SU-DHL-6 (cell line): ENCODE data around the gene DDX4.

Experiments used
- H2AFZ ChIP-seq: fragments of 200-600 bp; sonication (generic); 2 replicates; pipeline ENCODE4 v1.6.1; 2014; ENCODE audit warnings: low read depth, mild to moderate bottlenecking, moderate library complexity, mixed read lengths, antibody characterized with exemption, low read length; ENCODE audit not compliant: severe bottlenecking
- H3F3A ChIP-seq: fragments of 200-600 bp; shearing (Covaris generic); 2 replicates; pipeline ENCODE4 v1.6.0; 2016; ENCODE audit warnings: antibody characterized with exemption, mild to moderate bottlenecking; ENCODE audit not compliant: insufficient read depth
- H3K27ac ChIP-seq: fragments of 200-600 bp; sonication (generic); 2 replicates; pipeline ENCODE4 v1.5.1; 2016; ENCODE audit warnings: low read depth, mild to moderate bottlenecking, low read length, moderate library complexity, mixed read lengths
- H3K27me3 ChIP-seq: fragments of 200-600 bp; sonication (generic), shearing (Covaris generic); 2 replicates; pipeline ENCODE4 v1.6.0; 2014; ENCODE audit warnings: mild to moderate bottlenecking, low read length
- H3K36me3 ChIP-seq: fragments of 200-600 bp; sonication (generic); 2 replicates; pipeline ENCODE4 v1.6.1; 2014; ENCODE audit warnings: mild to moderate bottlenecking, low read length, mixed read lengths
- H3K4me2 ChIP-seq: fragments of 300-600, 200-600 bp; shearing (Covaris generic), sonication (generic); 2 replicates; pipeline ENCODE4 v1.6.0; 2014; ENCODE audit warnings: low read length, low read depth, mild to moderate bottlenecking; ENCODE audit not compliant: poor library complexity, severe bottlenecking
- H3K4me3 ChIP-seq: fragments of 200-600 bp; sonication (generic); 2 replicates; pipeline ENCODE4 v1.5.1; 2014; ENCODE audit warnings: antibody characterized with exemption, low read length, mild to moderate bottlenecking, mixed read lengths; ENCODE audit not compliant: insufficient read depth, poor library complexity, severe bottlenecking
- H3K79me2 ChIP-seq: fragments of 200-600 bp; sonication (generic); 2 replicates; pipeline ENCODE4 v1.6.1; 2014; ENCODE audit warnings: mild to moderate bottlenecking, low read length, moderate library complexity; ENCODE audit not compliant: insufficient read depth
- H3K9ac ChIP-seq: fragments of 200-600 bp; sonication (generic); 2 replicates; pipeline ENCODE4 v1.7.0; 2014; ENCODE audit warnings: mild to moderate bottlenecking, low read length
- H3K9me2 ChIP-seq: fragments of 200-600 bp; sonication (generic); replicated peaks from 2 replicates; pipeline ENCODE4 v1.6.1; 2014; ENCODE audit warnings: low read length; ENCODE audit not compliant: insufficient read depth
- H3K9me3 ChIP-seq: fragments of 200-600 bp; sonication (generic); 2 replicates; pipeline ENCODE4 v1.6.1; 2014; ENCODE audit warnings: low read length, mixed read lengths; ENCODE audit not compliant: insufficient read depth
- H4K20me1 ChIP-seq: fragments of 200-600 bp; sonication (generic); 2 replicates; pipeline ENCODE4 v1.6.1; 2014; ENCODE audit warnings: low read depth, mild to moderate bottlenecking, antibody characterized with exemption, low read length, moderate library complexity, mixed read lengths
- CTCF ChIP-seq: fragments of 200-600 bp; sonication (generic); IDR thresholded peaks from one replicate; pipeline ENCODE4 v1.5.1; 2017; ENCODE audit warnings: antibody characterized with exemption, mild to moderate bottlenecking, low read length, moderate library complexity; ENCODE audit not compliant: insufficient read depth, poor library complexity, severe bottlenecking
- EZH2phosphoT487 ChIP-seq: fragments of 200-600 bp; sonication (generic), shearing (Covaris generic); conservative IDR thresholded peaks from 2 replicates; pipeline ENCODE4 v1.6.1; 2018; ENCODE audit warnings: mild to moderate bottlenecking, antibody characterized with exemption, low read length, moderate library complexity, mixed read lengths

DDX4 gene

GRCh38 chr5:55823151-55823796 is 85.4 kb downstream of the DDX4 start:
- H3K4me3 ChIP-seq: no peak overlapping the region
- no peak overlapping the region for H3K4me2 ChIP-seq
- H3K27me3 ChIP-seq: no peaks in the 10 kb centered on the region
- no peak overlapping the region for H3K27ac ChIP-seq
- H3K9me2 ChIP-seq: no peaks in the 10 kb centered on the region
- no peaks in the 10 kb centered on the region for H3K79me2 ChIP-seq
- TF ChIP-seq CTCF (no peak), EZH2phosphoT487 (no peak)
- H2AFZ ChIP-seq: no peak overlapping the region
- no peak overlapping the region for H3K9ac ChIP-seq
- H3K36me3 ChIP-seq: no peaks in the 10 kb centered on the region
- no peaks in the 10 kb centered on the region for H4K20me1 ChIP-seq
- no peaks in the 10 kb centered on the region for H3F3A ChIP-seq
- H3K9me3 ChIP-seq: no peaks in the 10 kb centered on the region

- no peak overlapping the region for H3K4me3 ChIP-seq
- no peaks in the 10 kb centered on the region for H3K27me3 ChIP-seq
- no peak overlapping the region for H3K4me2 ChIP-seq
- no peak for TF ChIP-seq EZH2phosphoT487
- H2AFZ ChIP-seq: no peak overlapping the region
- H3K27ac ChIP-seq: no peak overlapping the region
- H3K79me2 ChIP-seq: no peaks in the 10 kb centered on the region
- no peaks in the 10 kb centered on the region for H4K20me1 ChIP-seq
- H3K9me2 ChIP-seq: no peaks in the 10 kb centered on the region
- H3K36me3 ChIP-seq: no peaks in the 10 kb centered on the region
- no peaks in the 10 kb centered on the region for H3F3A ChIP-seq
- no peaks in the 10 kb centered on the region for H3K9me3 ChIP-seq
- H3K9ac ChIP-seq: no peak overlapping the region
Observed at GRCh38 chr5:55829956-55830355, 92.1 kb downstream of the DDX4 start.

GRCh38 chr5:55832446-55832845 is 94.6 kb downstream of the DDX4 start:
- TF ChIP-seq EZH2phosphoT487 (no peak), CTCF (no peak)
- H3K79me2 ChIP-seq: no peaks in the 10 kb centered on the region
- H3K27me3 ChIP-seq: no peaks in the 10 kb centered on the region
- H2AFZ ChIP-seq: no peak overlapping the region
- no peak overlapping the region for H3K27ac ChIP-seq
- no peaks in the 10 kb centered on the region for H3F3A ChIP-seq
- H3K9me3 ChIP-seq: no peaks in the 10 kb centered on the region
- H3K9me2 ChIP-seq: no peaks in the 10 kb centered on the region
- H4K20me1 ChIP-seq: no peaks in the 10 kb centered on the region
- no peak overlapping the region for H3K9ac ChIP-seq
- H3K4me3 ChIP-seq: no peak overlapping the region
- no peak overlapping the region for H3K4me2 ChIP-seq
- H3K36me3 ChIP-seq: no peaks in the 10 kb centered on the region

- H3K9ac ChIP-seq: no peak overlapping the region
- no peak overlapping the region for H3K27ac ChIP-seq
- no peak overlapping the region for H2AFZ ChIP-seq
- H3K4me2 ChIP-seq: no peak overlapping the region
- H4K20me1 ChIP-seq: no peaks in the 10 kb centered on the region
- no peaks in the 10 kb centered on the region for H3K9me2 ChIP-seq
- no peaks in the 10 kb centered on the region for H3K79me2 ChIP-seq
- no peaks in the 10 kb centered on the region for H3F3A ChIP-seq
- H3K27me3 ChIP-seq: no peaks in the 10 kb centered on the region
- TF ChIP-seq CTCF (no peak), EZH2phosphoT487 (no peak)
- H3K9me3 ChIP-seq: no peaks in the 10 kb centered on the region
- no peak overlapping the region for H3K4me3 ChIP-seq
- no peaks in the 10 kb centered on the region for H3K36me3 ChIP-seq
Observed at GRCh38 chr5:55836191-55836590, 98.3 kb downstream of the DDX4 start.
